Mesenchymal stem cell (in vitro differentiated cells and primary cell): ENCODE data around the gene ARHGEF19.

Source experiments
- DNase-seq: peaks from one replicate; pipeline ENCODE4 v3.0.0-alpha.2; 2013
- H2AFZ ChIP-seq: one replicate; pipeline ENCODE4 v1.6.1; 2013; ENCODE audit warnings: low read depth, mild to moderate bottlenecking, control low read depth, inconsistent platforms, low read length, moderate library complexity
- H2AK5ac ChIP-seq: 2 replicates; pipeline ENCODE4 v1.6.1; 2013; ENCODE audit warnings: low read length, moderate library complexity, mild to moderate bottlenecking, inconsistent platforms; ENCODE audit not compliant: severe bottlenecking
- H2BK120ac ChIP-seq: one replicate; pipeline ENCODE4 v1.6.1; 2013; ENCODE audit warnings: low read depth, mild to moderate bottlenecking, inconsistent platforms, low read length, moderate library complexity
- H2BK12ac ChIP-seq, 2 experiments: one replicate each; pipeline ENCODE4 v1.6.1; 2013; ENCODE audit warnings: inconsistent platforms in 2 of 2, low read length in 2 of 2, mild to moderate bottlenecking in 2 of 2, moderate library complexity in 2 of 2, control low read depth in 1 of 2
- H2BK15ac ChIP-seq: one replicate; pipeline ENCODE4 v1.6.1; 2013; ENCODE audit warnings: mild to moderate bottlenecking, low read depth, inconsistent platforms; ENCODE audit not compliant: poor library complexity, severe bottlenecking
- H2BK5ac ChIP-seq: 2 replicates; pipeline ENCODE4 v1.6.1; 2013; ENCODE audit warnings: low read depth, mild to moderate bottlenecking, low read length, control low read depth, inconsistent platforms; ENCODE audit not compliant: poor library complexity, severe bottlenecking
- H3K14ac ChIP-seq, 2 experiments: one replicate each; pipeline ENCODE4 v1.6.1; 2013; ENCODE audit warnings: inconsistent platforms in 2 of 2, low read length in 2 of 2, control low read depth in 1 of 2, mild to moderate bottlenecking in 1 of 2, moderate library complexity in 1 of 2
- H3K18ac ChIP-seq, 2 experiments: one replicate each; pipeline ENCODE4 v1.6.1; 2013; ENCODE audit warnings: inconsistent platforms in 2 of 2, low read length in 2 of 2, control low read depth in 1 of 2, low read depth in 1 of 2, mild to moderate bottlenecking in 1 of 2
- H3K23ac ChIP-seq, 2 experiments: one replicate each; pipeline ENCODE4 v1.6.1; 2013; ENCODE audit warnings: inconsistent platforms in 2 of 2, low read length in 2 of 2, mild to moderate bottlenecking in 2 of 2, moderate library complexity in 2 of 2, control low read depth in 1 of 2
- H3K27ac ChIP-seq: 2 replicates; pipeline ENCODE4 v1.5.1; 2013; ENCODE audit warnings: mild to moderate bottlenecking, moderate library complexity, low read length, control low read depth, inconsistent platforms; ENCODE audit not compliant: poor library complexity, severe bottlenecking
- H3K27me3 ChIP-seq, 2 experiments: 2 replicates each; pipeline versions ENCODE4 v1.6.1 to v1.7.0; 2013; ENCODE audit warnings: low read length in 2 of 2, mild to moderate bottlenecking in 2 of 2, moderate library complexity in 2 of 2, control low read depth in 1 of 2, inconsistent platforms in 1 of 2; ENCODE audit not compliant: control insufficient read depth in 1 of 2, insufficient read depth in 1 of 2
- H3K36me3 ChIP-seq, 2 experiments: 2 replicates each; pipeline versions ENCODE4 v1.6.1 to v1.7.0; 2013; ENCODE audit warnings: low read length in 2 of 2, control low read depth in 1 of 2, inconsistent platforms in 1 of 2, low read depth in 1 of 2, mild to moderate bottlenecking in 1 of 2; ENCODE audit not compliant: insufficient read depth in 2 of 2, control insufficient read depth in 1 of 2
- H3K4ac ChIP-seq, 2 experiments: one replicate each; pipeline ENCODE4 v1.6.1; 2013; ENCODE audit warnings: inconsistent platforms in 2 of 2, low read length in 2 of 2, mild to moderate bottlenecking in 2 of 2, moderate library complexity in 2 of 2, control low read depth in 1 of 2, low read depth in 1 of 2
- H3K4me1 ChIP-seq: 2 replicates; pipeline ENCODE4 v1.6.1; 2013; ENCODE audit warnings: low read depth, low read length, control low read depth; ENCODE audit not compliant: control insufficient read depth, insufficient read depth
- H3K4me2 ChIP-seq: 2 replicates; pipeline ENCODE4 v1.6.1; 2013; ENCODE audit warnings: low read length, mild to moderate bottlenecking, inconsistent platforms; ENCODE audit not compliant: poor library complexity, severe bottlenecking
- H3K4me3 ChIP-seq, 2 experiments: 2 replicates each; pipeline versions ENCODE4 v1.5.1 to v1.7.0; 2013; ENCODE audit warnings: low read length in 2 of 2, mild to moderate bottlenecking in 2 of 2, control low read depth in 1 of 2, low read depth in 1 of 2; ENCODE audit not compliant: insufficient read depth in 1 of 2
- H3K79me1 ChIP-seq: replicated peaks from 2 replicates; pipeline ENCODE4 v1.6.1; 2013; ENCODE audit warnings: mild to moderate bottlenecking, control low read depth, low read length, inconsistent platforms; ENCODE audit not compliant: poor library complexity, severe bottlenecking
- H3K9ac ChIP-seq: 2 replicates; pipeline ENCODE4 v1.7.0; 2013; ENCODE audit warnings: mild to moderate bottlenecking, low read length, moderate library complexity
- H3K9me3 ChIP-seq: 2 replicates; pipeline ENCODE4 v1.7.0; 2013; ENCODE audit warnings: mild to moderate bottlenecking, low read length; ENCODE audit not compliant: control insufficient read depth
- H4K8ac ChIP-seq: one replicate; pipeline ENCODE4 v1.6.1; 2013; ENCODE audit warnings: inconsistent platforms, mild to moderate bottlenecking, low read length, moderate library complexity
- H4K91ac ChIP-seq: one replicate; pipeline ENCODE4 v1.6.1; 2013; ENCODE audit warnings: mild to moderate bottlenecking, low read length, inconsistent platforms
- WGBS: methylation state at CpG from one replicate; pipeline ENCODE4 v1.1.7; 2013; ENCODE audit warnings: mixed read lengths; 5-methylcytosine and 5-hydroxymethylcytosine counted together

Gene ARHGEF19

GRCh38 chr1:16205891-16206546 lies 6.4 kb downstream of the ARHGEF19 start:
- Histone ChIP-seq H3K18ac (peak overlapping the region; percentile 74 to 99), H3K4me3 (peak overlapping the region; percentile 45 to 73), H4K91ac (peak overlapping the region; percentile 40), H3K4me2 (peak overlapping the region; percentile 67), H3K79me1 (peaks cover 5% of the 10 kb centered on the region), H2AK5ac (no peak overlapping the region), H3K4ac (peak overlapping the region in 1 of 2 experiments; percentile 95), H2BK120ac (no peak overlapping the region), H3K9ac (peak overlapping the region; percentile 80), H3K27me3 (no peaks in the 10 kb centered on the region), H3K4me1 (peaks cover 23% of the 10 kb centered on the region), H3K23ac (peak overlapping the region in 1 of 2 experiments; percentile 32), H3K27ac (no peak overlapping the region), H4K8ac (peak overlapping the region; percentile 85), H3K36me3 (peaks cover 0 to 23% of the 10 kb centered on the region in 2 experiments), H2AFZ (peak overlapping the region; percentile 3), H3K14ac (peak overlapping the region in 1 of 2 experiments; percentile 87), H2BK12ac (peak overlapping the region; percentile 18 to 76), H2BK5ac (no peak overlapping the region), H2BK15ac (peak overlapping the region; percentile 17), H3K9me3 (no peaks in the 10 kb centered on the region)
- WGBS = 38% methylated on average over 34 of the region's 38 CpGs
- DNase-seq = no peak

- no peak overlapping the region for H3K9ac ChIP-seq
- H2AFZ ChIP-seq = no peak overlapping the region
- no peak overlapping the region for H3K18ac ChIP-seq
- no peak overlapping the region for H3K4ac ChIP-seq
- peaks cover 0 to 23% of the 10 kb centered on the region in 2 experiments for H3K36me3 ChIP-seq
- H3K4me1 ChIP-seq = peaks cover 23% of the 10 kb centered on the region
- no peak overlapping the region for H2BK12ac ChIP-seq
- H4K8ac ChIP-seq = no peak overlapping the region
- H3K23ac ChIP-seq = no peak overlapping the region
- no peak overlapping the region for H2AK5ac ChIP-seq
- no peak overlapping the region for H3K4me3 ChIP-seq
- peaks cover 5% of the 10 kb centered on the region for H3K79me1 ChIP-seq
- no peak overlapping the region for H3K14ac ChIP-seq
- WGBS = 92% methylated on average over 11 of the region's 11 CpGs
- DNase-seq = no peak
- H3K27me3 ChIP-seq = no peaks in the 10 kb centered on the region
- no peak overlapping the region for H2BK120ac ChIP-seq
- H3K9me3 ChIP-seq = no peaks in the 10 kb centered on the region
- no peak overlapping the region for H4K91ac ChIP-seq
- no peak overlapping the region for H3K27ac ChIP-seq
- H2BK15ac ChIP-seq = no peak overlapping the region
- no peak overlapping the region for H3K4me2 ChIP-seq
- H2BK5ac ChIP-seq = no peak overlapping the region
Measured at GRCh38 chr1:16205334-16205671, 7.1 kb downstream of the ARHGEF19 start.

GRCh38 chr1:16204634-16205333 lies 7.7 kb downstream of the ARHGEF19 start:
- Histone ChIP-seq H3K18ac (no peak overlapping the region), H3K23ac (no peak overlapping the region), H2AK5ac (no peak overlapping the region), H2BK120ac (no peak overlapping the region), H2BK5ac (no peak overlapping the region), H3K27ac (no peak overlapping the region), H4K91ac (peak overlapping the region; percentile 45), H3K36me3 (peaks cover 0 to 23% of the 10 kb centered on the region in 2 experiments), H2BK12ac (no peak overlapping the region), H3K9ac (no peak overlapping the region), H4K8ac (peak overlapping the region; percentile 19), H3K4me2 (no peak overlapping the region), H2BK15ac (no peak overlapping the region), H3K4ac (peak overlapping the region in 1 of 2 experiments; percentile 13), H2AFZ (no peak overlapping the region), H3K27me3 (no peaks in the 10 kb centered on the region), H3K14ac (no peak overlapping the region), H3K9me3 (no peaks in the 10 kb centered on the region), H3K4me1 (peaks cover 20% of the 10 kb centered on the region), H3K4me3 (no peak overlapping the region), H3K79me1 (peaks cover 5% of the 10 kb centered on the region)
- DNase-seq = no peak
- WGBS = 81% methylated on average over 12 of the region's 12 CpGs

GRCh38 chr1:16204216-16204615 lies 8.2 kb downstream of the ARHGEF19 start:
- Histone ChIP-seq H3K4ac (no peak overlapping the region), H3K27me3 (no peaks in the 10 kb centered on the region), H3K14ac (no peak overlapping the region), H3K9ac (no peak overlapping the region), H3K27ac (no peak overlapping the region), H4K91ac (peak overlapping the region; percentile 45), H3K4me3 (no peak overlapping the region), H2BK120ac (no peak overlapping the region), H3K79me1 (peaks cover 5% of the 10 kb centered on the region), H2AFZ (no peak overlapping the region), H3K4me2 (no peak overlapping the region), H2BK12ac (no peak overlapping the region), H2BK5ac (no peak overlapping the region), H3K9me3 (no peaks in the 10 kb centered on the region), H3K23ac (no peak overlapping the region), H3K4me1 (peaks cover 17% of the 10 kb centered on the region), H2BK15ac (no peak overlapping the region), H4K8ac (no peak overlapping the region), H3K36me3 (peaks cover 0 to 26% of the 10 kb centered on the region in 2 experiments), H2AK5ac (no peak overlapping the region), H3K18ac (no peak overlapping the region)
- DNase-seq = no peak
- 96% methylated on average over 2 of the region's 2 CpGs for WGBS
